CD4-positive, alpha-beta T cell treated with Interleukin-2 at 100 ng/mL for 4 hours (primary cell): ENCODE results near the gene ACOX1.

Experiments
- DNase-seq: peaks from one replicate; pipeline ENCODE4 v3.0.0-alpha.2; 2020; ENCODE audit warnings: low spot score

The ACOX1 gene

GRCh38 chr17:75892556-75893224, 86.3 kb downstream of the ACOX1 start:
- DNase-seq, result no peak

DNA sequence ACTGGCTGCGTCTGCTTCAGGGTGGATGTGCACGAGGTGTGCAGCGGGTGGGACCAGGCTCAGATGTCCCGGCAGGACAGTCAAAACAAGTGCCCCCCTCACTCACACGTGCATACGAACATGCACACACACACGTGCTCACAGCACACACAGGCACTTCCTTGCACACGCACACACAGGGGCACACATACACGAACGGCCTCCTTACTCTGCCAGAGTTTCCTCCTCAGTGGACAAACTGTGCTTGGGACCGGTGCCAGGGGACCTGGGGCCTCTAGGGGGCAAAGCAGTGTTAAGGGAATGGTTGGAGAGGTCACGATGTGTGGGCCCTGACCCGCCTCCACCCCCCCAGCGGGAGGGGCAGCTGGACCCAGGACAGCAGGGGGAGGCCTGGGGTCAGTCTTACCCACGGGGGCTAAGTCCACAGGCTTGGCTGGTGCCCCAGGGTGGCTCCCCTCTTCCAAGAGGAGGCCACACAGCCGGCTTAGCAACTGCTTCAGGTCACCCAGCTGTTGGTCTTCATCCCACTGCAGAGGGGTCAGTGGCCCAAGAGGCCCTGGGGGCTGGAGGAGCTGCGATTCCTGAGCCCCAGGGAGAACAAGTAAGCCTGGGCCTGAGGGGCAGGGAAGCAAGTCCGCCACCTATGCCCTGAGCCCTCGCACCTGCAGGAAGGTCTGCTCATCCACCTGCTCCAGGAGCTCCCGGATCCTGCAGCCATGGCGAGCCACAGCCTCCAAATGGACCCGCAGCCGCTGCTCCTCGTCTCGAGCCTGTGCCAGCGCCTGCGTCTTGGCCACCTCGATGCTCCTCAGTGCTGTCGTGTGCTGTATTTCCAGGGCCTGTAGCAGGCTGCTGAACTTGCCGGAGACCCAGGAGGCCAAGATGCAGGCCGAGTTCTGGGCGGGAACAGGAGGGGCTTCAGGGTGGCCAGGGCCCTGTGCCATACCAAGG, 87.1 kb downstream of the ACOX1 start:
- DNase-seq, result no peak
